Measurements from ENCODE around the gene CEND1.
A peak's percentile ranks its signal among the peaks of the same experiment; 100 is the strongest.
"Not testable (repeated sequence)": the region's sequence is repeated elsewhere in the genome, so short reads cannot be mapped to it uniquely, and the experiment has no call there.

The CEND1 gene

GRCh38 chr11:746289-747157 lies 43.4 kb downstream of the CEND1 start:
- H3K4me3 ChIP-seq (ENCODE audit: severe bottlenecking) = peak overlapping the region; percentile 81
- peak overlapping the region; percentile 63 for H3K27ac ChIP-seq (ENCODE audit: poor library complexity, severe bottlenecking)
- H3K36me3 ChIP-seq (ENCODE audit: low read depth) = peaks cover 17% of the 10 kb centered on the region
- no peak for DNase-seq (ENCODE audit: low spot score)
- ATAC-seq (ENCODE audit: low read depth) = peak; percentile 33
- H3K27me3 ChIP-seq (ENCODE audit: insufficient read depth, poor library complexity, severe bottlenecking) = no peaks in the 10 kb centered on the region
- no peaks in the 10 kb centered on the region for H3K9me3 ChIP-seq (ENCODE audit: severe bottlenecking)
- peaks cover 7% of the 10 kb centered on the region for H3K4me1 ChIP-seq (ENCODE audit: insufficient read depth, poor library complexity, severe bottlenecking)
- TF ChIP-seq CTCF (IDR thresholded peaks at IDR 0.05; ENCODE audit: poor library complexity, severe bottlenecking) = no peak

GRCh38 chr11:745428-745827 lies 44.5 kb downstream of the CEND1 start:
- H3K4me3 ChIP-seq (ENCODE audit: severe bottlenecking) = no peak overlapping the region
- no peaks in the 10 kb centered on the region for H3K9me3 ChIP-seq (ENCODE audit: severe bottlenecking)
- peaks cover 7% of the 10 kb centered on the region for H3K4me1 ChIP-seq (ENCODE audit: insufficient read depth, poor library complexity, severe bottlenecking)
- peaks cover 11% of the 10 kb centered on the region; the same call in 1 of the 2 replicates for H3K36me3 ChIP-seq (ENCODE audit: low read depth)
- TF ChIP-seq CTCF (IDR thresholded peaks at IDR 0.05; ENCODE audit: poor library complexity, severe bottlenecking) = no peak
- ATAC-seq (ENCODE audit: low read depth) = no peak
- H3K27me3 ChIP-seq (ENCODE audit: insufficient read depth, poor library complexity, severe bottlenecking) = no peaks in the 10 kb centered on the region
- no peak for DNase-seq (ENCODE audit: low spot score)
- peak overlapping the region; percentile 63 for H3K27ac ChIP-seq (ENCODE audit: poor library complexity, severe bottlenecking)

GRCh38 chr11:742571-743201 lies 47.2 kb downstream of the CEND1 start:
- ATAC-seq (ENCODE audit: low read depth) = no peak
- no peaks in the 10 kb centered on the region for H3K9me3 ChIP-seq (ENCODE audit: severe bottlenecking)
- H3K4me1 ChIP-seq (ENCODE audit: insufficient read depth, poor library complexity, severe bottlenecking) = peaks cover 5% of the 10 kb centered on the region
- TF ChIP-seq CTCF (IDR thresholded peaks at IDR 0.05; ENCODE audit: poor library complexity, severe bottlenecking) = no peak
- no peaks in the 10 kb centered on the region for H3K27me3 ChIP-seq (ENCODE audit: insufficient read depth, poor library complexity, severe bottlenecking)
- H3K4me3 ChIP-seq (ENCODE audit: severe bottlenecking) = no peak overlapping the region
- DNase-seq (ENCODE audit: low spot score) = no peak
- H3K27ac ChIP-seq (ENCODE audit: poor library complexity, severe bottlenecking) = no peak overlapping the region
- H3K36me3 ChIP-seq (ENCODE audit: low read depth) = no peaks in the 10 kb centered on the region

- Histone ChIP-seq H3K4me1 (ENCODE audit: insufficient read depth, poor library complexity, severe bottlenecking) (peaks cover 7% of the 10 kb centered on the region), H3K9me3 (ENCODE audit: severe bottlenecking) (no peaks in the 10 kb centered on the region), H3K36me3 (ENCODE audit: low read depth) (no peaks in the 10 kb centered on the region), H3K27me3 (ENCODE audit: insufficient read depth, poor library complexity, severe bottlenecking) (no peaks in the 10 kb centered on the region), H3K27ac (ENCODE audit: poor library complexity, severe bottlenecking) (no peak overlapping the region), H3K4me3 (ENCODE audit: severe bottlenecking) (no peak overlapping the region)
- TF ChIP-seq CTCF (IDR thresholded peaks at IDR 0.05; ENCODE audit: poor library complexity, severe bottlenecking) = no peak
- ATAC-seq (ENCODE audit: low read depth) (no peak), DNase-seq (ENCODE audit: low spot score) (no peak)
Observed at GRCh38 chr11:742156-742546, 47.7 kb downstream of the CEND1 start.

- H3K27me3 ChIP-seq (ENCODE audit: insufficient read depth, poor library complexity, severe bottlenecking); H3K4me3 ChIP-seq (ENCODE audit: severe bottlenecking); H3K9me3 ChIP-seq (ENCODE audit: severe bottlenecking); H3K36me3 ChIP-seq (ENCODE audit: low read depth); H3K27ac ChIP-seq (ENCODE audit: poor library complexity, severe bottlenecking); H3K4me1 ChIP-seq (ENCODE audit: insufficient read depth, poor library complexity, severe bottlenecking); DNase-seq (ENCODE audit: low spot score): not testable (repeated sequence)
- ATAC-seq (ENCODE audit: low read depth) = peak; percentile 69
Observed at GRCh38 chr11:737899-738298, 52.0 kb downstream of the CEND1 start.
